K562 (cell line): ENCODE measurements around the gene POLA1. TPM values are rescaled to one million over a fixed set of nuclear protein-coding genes. Genes with fewer than 3 reads are reported as not detected.

Experiments used
- BCOR ChIP-seq: fragments of 450-650 bp; IDR thresholded peaks from 2 replicates; pipeline ENCODE4 v1.6.1; 2016
- ELF4 ChIP-seq: fragments of 450-650 bp; formaldehyde crosslinking; IDR thresholded peaks from 2 replicates; pipeline ENCODE4 v1.4.0; 2022; ENCODE audit warnings: missing genetic modification characterization
- ETS2 ChIP-seq: IDR thresholded peaks from 2 replicates; pipeline ENCODE4 v1.6.1; 2016; ENCODE audit warnings: borderline replicate concordance, missing genetic modification characterization, mild to moderate bottlenecking, moderate library complexity, missing compliant biosample characterization; ENCODE audit not compliant: poor library complexity, severe bottlenecking
- HLTF ChIP-seq: fragments of 450-650 bp; IDR thresholded peaks from 2 replicates; pipeline ENCODE4 v1.6.1; 2016
- KAT7 ChIP-seq: sonication (generic); formaldehyde crosslinking; IDR thresholded peaks from 2 replicates; pipeline ENCODE4 v1.8.0; 2022; ENCODE audit warnings: missing genetic modification reagents, mild to moderate bottlenecking, borderline replicate concordance
- KLF13 ChIP-seq: fragments of 450-650 bp; IDR thresholded peaks from 2 replicates; pipeline ENCODE4 v1.6.1; 2016; ENCODE audit warnings: missing genetic modification characterization, low read depth, mild to moderate bottlenecking, missing compliant biosample characterization, moderate library complexity, borderline replicate concordance
- MAFK ChIP-seq: IDR thresholded peaks from 2 replicates; pipeline ENCODE4 v1.6.1; 2011; ENCODE audit warnings: low read length, improper control_type of control experiment
- ZNF239 ChIP-seq: fragments of 250-450 bp; sonication (Bioruptor Pico); IDR thresholded peaks from 2 replicates; pipeline ENCODE4 v1.4.0; 2020; ENCODE audit warnings: mild to moderate bottlenecking
- ZNF274 ChIP-seq: IDR thresholded peaks from 2 replicates; pipeline ENCODE4 v1.6.1; 2011; ENCODE audit warnings: low read depth, mild to moderate bottlenecking, low read length, moderate library complexity, borderline replicate concordance
- ZNF444 ChIP-seq: fragments of 250-450 bp; sonication (Bioruptor Pico); IDR thresholded peaks from 2 replicates; pipeline ENCODE4 v1.4.0; 2020; ENCODE audit warnings: mild to moderate bottlenecking, moderate library complexity
- polyA plus RNA-seq, 8 experiments: library from polyadenylated mRNA; depleted of rRNA in 4 of 8; stranded (reverse) in 5 of 8; unstranded in 3 of 8; fragments of >200 nt; fragmentation: Nextera tagmentation in 2 of 8; fragmentation: Illumina TruSeq in 1 of 8; extraction: Ambion mirVana in 2 of 8; extraction: Trizol in 1 of 8; gene quantifications; 2 replicates each; pipeline versions ENCODE4 v1.2.1 to v1.2.3, GENCODE V29; 2011 to 2014; ENCODE audit warnings: inconsistent platforms in 1 of 8, missing spikeins in 1 of 8
- total RNA-seq, 7 experiments: library from RNA; depleted of rRNA in 6 of 7; stranded (reverse); fragments of >200 nt in 6 of 7; fragmentation: Illumina TruSeq in 2 of 7; extraction: Trizol in 2 of 7; gene quantifications; 2 replicates each; pipeline versions ENCODE4 v1.2.1 to v1.2.3, GENCODE V29; 2011 to 2021; ENCODE audit warnings: low replicate concordance in 1 of 7
- TF ChIP-seq, protein P1 (sequence below), 2 experiments: fragments of 450-650 bp in 1 of 2; sonication (generic) in 1 of 2; formaldehyde crosslinking; conservative IDR thresholded peaks; 2 replicates each; pipeline versions ENCODE4 v1.4.0 to v1.8.1; 2020 to 2022; ENCODE audit warnings: mild to moderate bottlenecking in 1 of 2, missing genetic modification reagents in 1 of 2
- TF ChIP-seq, protein P2 (sequence below): sonication (generic); formaldehyde crosslinking; IDR thresholded peaks from 2 replicates; pipeline ENCODE4 v1.8.0; 2022; ENCODE audit warnings: mild to moderate bottlenecking, missing genetic modification reagents
- TF ChIP-seq, protein P3 (sequence below): IDR thresholded peaks from 2 replicates; pipeline ENCODE4 v1.6.1; 2011; ENCODE audit warnings: borderline replicate concordance, low read depth, mild to moderate bottlenecking, moderate library complexity, low read length; ENCODE audit not compliant: insufficient read depth, poor library complexity, severe bottlenecking
- TF ChIP-seq, protein P4 (sequence below): fragments of 250-450 bp; sonication (Bioruptor Pico); IDR thresholded peaks from 2 replicates; pipeline ENCODE4 v1.8.0; 2021; ENCODE audit warnings: borderline replicate concordance, mild to moderate bottlenecking, moderate library complexity; ENCODE audit not compliant: poor library complexity, severe bottlenecking

POLA1 gene
- total and polyA plus RNA-seq, 9 of the 15 experiments (the other 6 are each of a cell fraction or from before 2014, with no cell fraction given): 8.6 to 48.4 (median 27.4) TPM

DNA sequence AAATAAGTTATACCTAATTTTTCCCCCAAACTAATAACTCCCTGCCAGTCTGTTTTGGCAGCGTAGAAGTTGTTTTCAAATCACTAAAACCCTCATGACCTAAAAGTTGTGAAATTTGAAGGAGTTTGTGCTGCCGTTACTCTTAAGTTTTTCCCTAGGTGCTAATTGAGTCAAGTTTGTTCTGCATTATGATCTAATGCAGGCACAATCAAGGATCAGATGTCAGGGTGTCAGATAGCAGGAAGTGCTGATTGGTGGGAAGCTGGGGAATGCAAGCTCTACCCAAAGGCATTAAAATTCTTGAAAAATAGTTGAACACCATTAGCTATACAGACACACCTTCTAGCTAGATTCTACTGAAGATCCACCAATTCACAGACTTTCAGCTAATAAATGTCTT is 270.1 kb downstream of the POLA1 start (continued):
- no peak for TF ChIP-seq ELF4 (CRISPR knock-in tag)
- no peak for TF ChIP-seq ETS2 (tag)
- no peak for TF ChIP-seq KLF13 (tag)
- TF ChIP-seq, protein P1, sequence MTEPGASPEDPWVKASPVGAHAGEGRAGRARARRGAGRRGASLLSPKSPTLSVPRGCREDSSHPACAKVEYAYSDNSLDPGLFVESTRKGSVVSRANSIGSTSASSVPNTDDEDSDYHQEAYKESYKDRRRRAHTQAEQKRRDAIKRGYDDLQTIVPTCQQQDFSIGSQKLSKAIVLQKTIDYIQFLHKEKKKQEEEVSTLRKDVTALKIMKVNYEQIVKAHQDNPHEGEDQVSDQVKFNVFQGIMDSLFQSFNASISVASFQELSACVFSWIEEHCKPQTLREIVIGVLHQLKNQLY (CRISPR knock-in tag; conservative IDR thresholded peaks at IDR 0.05): no peak
- TF ChIP-seq ZNF239: no peak
- no peak for TF ChIP-seq ZNF274
- TF ChIP-seq HLTF: no peak
- TF ChIP-seq BCOR: no peak
- TF ChIP-seq, protein P2, sequence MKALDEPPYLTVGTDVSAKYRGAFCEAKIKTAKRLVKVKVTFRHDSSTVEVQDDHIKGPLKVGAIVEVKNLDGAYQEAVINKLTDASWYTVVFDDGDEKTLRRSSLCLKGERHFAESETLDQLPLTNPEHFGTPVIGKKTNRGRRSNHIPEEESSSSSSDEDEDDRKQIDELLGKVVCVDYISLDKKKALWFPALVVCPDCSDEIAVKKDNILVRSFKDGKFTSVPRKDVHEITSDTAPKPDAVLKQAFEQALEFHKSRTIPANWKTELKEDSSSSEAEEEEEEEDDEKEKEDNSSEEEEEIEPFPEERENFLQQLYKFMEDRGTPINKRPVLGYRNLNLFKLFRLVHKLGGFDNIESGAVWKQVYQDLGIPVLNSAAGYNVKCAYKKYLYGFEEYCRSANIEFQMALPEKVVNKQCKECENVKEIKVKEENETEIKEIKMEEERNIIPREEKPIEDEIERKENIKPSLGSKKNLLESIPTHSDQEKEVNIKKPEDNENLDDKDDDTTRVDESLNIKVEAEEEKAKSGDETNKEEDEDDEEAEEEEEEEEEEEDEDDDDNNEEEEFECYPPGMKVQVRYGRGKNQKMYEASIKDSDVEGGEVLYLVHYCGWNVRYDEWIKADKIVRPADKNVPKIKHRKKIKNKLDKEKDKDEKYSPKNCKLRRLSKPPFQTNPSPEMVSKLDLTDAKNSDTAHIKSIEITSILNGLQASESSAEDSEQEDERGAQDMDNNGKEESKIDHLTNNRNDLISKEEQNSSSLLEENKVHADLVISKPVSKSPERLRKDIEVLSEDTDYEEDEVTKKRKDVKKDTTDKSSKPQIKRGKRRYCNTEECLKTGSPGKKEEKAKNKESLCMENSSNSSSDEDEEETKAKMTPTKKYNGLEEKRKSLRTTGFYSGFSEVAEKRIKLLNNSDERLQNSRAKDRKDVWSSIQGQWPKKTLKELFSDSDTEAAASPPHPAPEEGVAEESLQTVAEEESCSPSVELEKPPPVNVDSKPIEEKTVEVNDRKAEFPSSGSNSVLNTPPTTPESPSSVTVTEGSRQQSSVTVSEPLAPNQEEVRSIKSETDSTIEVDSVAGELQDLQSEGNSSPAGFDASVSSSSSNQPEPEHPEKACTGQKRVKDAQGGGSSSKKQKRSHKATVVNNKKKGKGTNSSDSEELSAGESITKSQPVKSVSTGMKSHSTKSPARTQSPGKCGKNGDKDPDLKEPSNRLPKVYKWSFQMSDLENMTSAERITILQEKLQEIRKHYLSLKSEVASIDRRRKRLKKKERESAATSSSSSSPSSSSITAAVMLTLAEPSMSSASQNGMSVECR (CRISPR knock-in tag): no peak
- TF ChIP-seq, protein P3, sequence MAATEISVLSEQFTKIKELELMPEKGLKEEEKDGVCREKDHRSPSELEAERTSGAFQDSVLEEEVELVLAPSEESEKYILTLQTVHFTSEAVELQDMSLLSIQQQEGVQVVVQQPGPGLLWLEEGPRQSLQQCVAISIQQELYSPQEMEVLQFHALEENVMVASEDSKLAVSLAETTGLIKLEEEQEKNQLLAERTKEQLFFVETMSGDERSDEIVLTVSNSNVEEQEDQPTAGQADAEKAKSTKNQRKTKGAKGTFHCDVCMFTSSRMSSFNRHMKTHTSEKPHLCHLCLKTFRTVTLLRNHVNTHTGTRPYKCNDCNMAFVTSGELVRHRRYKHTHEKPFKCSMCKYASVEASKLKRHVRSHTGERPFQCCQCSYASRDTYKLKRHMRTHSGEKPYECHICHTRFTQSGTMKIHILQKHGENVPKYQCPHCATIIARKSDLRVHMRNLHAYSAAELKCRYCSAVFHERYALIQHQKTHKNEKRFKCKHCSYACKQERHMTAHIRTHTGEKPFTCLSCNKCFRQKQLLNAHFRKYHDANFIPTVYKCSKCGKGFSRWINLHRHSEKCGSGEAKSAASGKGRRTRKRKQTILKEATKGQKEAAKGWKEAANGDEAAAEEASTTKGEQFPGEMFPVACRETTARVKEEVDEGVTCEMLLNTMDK: no peak
- TF ChIP-seq, protein P4, sequence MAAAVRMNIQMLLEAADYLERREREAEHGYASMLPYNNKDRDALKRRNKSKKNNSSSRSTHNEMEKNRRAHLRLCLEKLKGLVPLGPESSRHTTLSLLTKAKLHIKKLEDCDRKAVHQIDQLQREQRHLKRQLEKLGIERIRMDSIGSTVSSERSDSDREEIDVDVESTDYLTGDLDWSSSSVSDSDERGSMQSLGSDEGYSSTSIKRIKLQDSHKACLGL: no peak
- TF ChIP-seq ZNF444: no peak
- TF ChIP-seq KAT7 (CRISPR knock-in tag): no peak
- TF ChIP-seq MAFK: no peak
